Mesendoderm (in vitro differentiated cells): ENCODE results near the gene DHDDS.

Experiments
- DNase-seq: peaks from one replicate; pipeline ENCODE4 v3.0.0; 2013
- H2AK5ac ChIP-seq: 2 replicates; pipeline ENCODE4 v1.6.1; 2013; ENCODE audit warnings: low read length, inconsistent platforms
- H2BK120ac ChIP-seq: 2 replicates; pipeline ENCODE4 v1.6.1; 2013; ENCODE audit warnings: low read depth, mild to moderate bottlenecking, low read length, moderate library complexity, mixed read lengths
- H2BK15ac ChIP-seq: replicated peaks from 2 replicates; pipeline ENCODE4 v1.6.1; 2013; ENCODE audit warnings: low read depth, mild to moderate bottlenecking, moderate library complexity
- H2BK5ac ChIP-seq: 2 replicates; pipeline ENCODE4 v1.6.1; 2013; ENCODE audit warnings: low read length, inconsistent platforms
- H3K18ac ChIP-seq: 2 replicates; pipeline ENCODE4 v1.6.1; 2013; ENCODE audit warnings: mild to moderate bottlenecking, low read length, mixed read lengths
- H3K23ac ChIP-seq: one replicate; pipeline ENCODE4 v1.6.1; 2013; ENCODE audit warnings: low read length
- H3K27ac ChIP-seq: 2 replicates; pipeline ENCODE4 v1.5.1; 2013; ENCODE audit warnings: low read depth, mild to moderate bottlenecking, inconsistent platforms, low read length, moderate library complexity
- H3K27me3 ChIP-seq: 2 replicates; pipeline ENCODE4 v1.6.1; 2013; ENCODE audit warnings: low read length, control low read depth, mild to moderate bottlenecking, inconsistent platforms; ENCODE audit not compliant: insufficient read depth, poor library complexity
- H3K36me3 ChIP-seq: 2 replicates; pipeline ENCODE4 v1.6.1; 2013; ENCODE audit warnings: low read length, inconsistent platforms; ENCODE audit not compliant: control insufficient read depth, insufficient read depth
- H3K4ac ChIP-seq: one replicate; pipeline ENCODE4 v1.6.1; 2013; ENCODE audit warnings: low read depth, mild to moderate bottlenecking, low read length, moderate library complexity
- H3K4me1 ChIP-seq: 2 replicates; pipeline ENCODE4 v1.6.1; 2013; ENCODE audit warnings: low read depth, low read length, inconsistent platforms; ENCODE audit not compliant: control insufficient read depth
- H3K4me2 ChIP-seq: 2 replicates; pipeline ENCODE4 v1.6.1; 2013; ENCODE audit warnings: low read length
- H3K4me3 ChIP-seq: 2 replicates; pipeline ENCODE4 v1.5.1; 2013; ENCODE audit warnings: mild to moderate bottlenecking, low read length
- H3K56ac ChIP-seq: one replicate; pipeline ENCODE4 v1.6.1; 2013; ENCODE audit warnings: low read length
- H3K79me1 ChIP-seq: 2 replicates; pipeline ENCODE4 v1.6.1; 2013; ENCODE audit warnings: low read length, inconsistent platforms
- H3K79me2 ChIP-seq: 2 replicates; pipeline ENCODE4 v1.6.1; 2013; ENCODE audit warnings: mild to moderate bottlenecking, low read length; ENCODE audit not compliant: control insufficient read depth, insufficient read depth
- H3K9ac ChIP-seq: 2 replicates; pipeline ENCODE4 v1.6.1; 2013; ENCODE audit warnings: low read length, inconsistent platforms
- H4K5ac ChIP-seq: one replicate; pipeline ENCODE4 v1.6.1; 2013; ENCODE audit warnings: low read length
- H4K8ac ChIP-seq: one replicate; pipeline ENCODE4 v1.6.1; 2013; ENCODE audit warnings: low read depth, mild to moderate bottlenecking, control low read depth, low read length, moderate library complexity
- WGBS: extraction: QIAGEN DNeasy Blood & Tissue Kit; methylation state at CpG from one replicate; pipeline ENCODE4 v1.1.7; 2013; ENCODE audit warnings: low lambda C conversion rate, missing lambda C conversion rate; ENCODE audit not compliant: insufficient coverage; ENCODE audit errors: extremely low coverage; 5-methylcytosine and 5-hydroxymethylcytosine counted together

Gene DHDDS

GRCh38 chr1:26482921-26483320 is 50.8 kb downstream of the DHDDS start:
- Histone ChIP-seq H2AK5ac (no peak overlapping the region), H3K4me1 (no peaks in the 10 kb centered on the region), H3K56ac (no peak overlapping the region), H3K27me3 (no peaks in the 10 kb centered on the region), H2BK120ac (no peak overlapping the region), H3K79me2 (no peaks in the 10 kb centered on the region), H3K4ac (no peak overlapping the region), H3K79me1 (no peaks in the 10 kb centered on the region), H2BK15ac (no peak overlapping the region), H3K23ac (no peak overlapping the region), H3K4me2 (no peak overlapping the region), H3K4me3 (no peak overlapping the region), H4K8ac (no peak overlapping the region), H4K5ac (no peak overlapping the region), H3K27ac (no peak overlapping the region), H3K9ac (no peak overlapping the region), H3K18ac (no peak overlapping the region), H3K36me3 (peaks cover 2% of the 10 kb centered on the region), H2BK5ac (no peak overlapping the region)
- peak; percentile 61 for DNase-seq
- WGBS, result no CpG with 5 or more reads among the region's 2 CpGs

GRCh38 chr1:26483980-26484379 is 51.9 kb downstream of the DHDDS start:
- H4K5ac ChIP-seq, result no peak overlapping the region
- H3K27me3 ChIP-seq, result no peaks in the 10 kb centered on the region
- no peaks in the 10 kb centered on the region for H3K36me3 ChIP-seq
- no peak overlapping the region for H4K8ac ChIP-seq
- WGBS, result no CpG with 5 or more reads among the region's 2 CpGs
- no peak overlapping the region for H3K4me2 ChIP-seq
- H3K56ac ChIP-seq, result no peak overlapping the region
- H2BK120ac ChIP-seq, result no peak overlapping the region
- no peak for DNase-seq
- no peak overlapping the region for H2AK5ac ChIP-seq
- no peak overlapping the region for H3K18ac ChIP-seq
- H2BK15ac ChIP-seq, result no peak overlapping the region
- no peaks in the 10 kb centered on the region for H3K4me1 ChIP-seq
- no peak overlapping the region for H3K9ac ChIP-seq
- H3K4me3 ChIP-seq, result no peak overlapping the region
- no peaks in the 10 kb centered on the region for H3K79me2 ChIP-seq
- H3K23ac ChIP-seq, result no peak overlapping the region
- no peak overlapping the region for H3K27ac ChIP-seq
- H2BK5ac ChIP-seq, result no peak overlapping the region
- H3K79me1 ChIP-seq, result no peaks in the 10 kb centered on the region
- H3K4ac ChIP-seq, result no peak overlapping the region

- no peaks in the 10 kb centered on the region for H3K4me1 ChIP-seq
- no peak overlapping the region for H2BK15ac ChIP-seq
- H2AK5ac ChIP-seq, result no peak overlapping the region
- H2BK120ac ChIP-seq, result no peak overlapping the region
- H3K4ac ChIP-seq, result no peak overlapping the region
- no peaks in the 10 kb centered on the region for H3K36me3 ChIP-seq
- no peak overlapping the region for H3K18ac ChIP-seq
- no peak overlapping the region for H4K8ac ChIP-seq
- no peak overlapping the region for H3K4me3 ChIP-seq
- no peak overlapping the region for H3K4me2 ChIP-seq
- no peak for DNase-seq
- no peak overlapping the region for H3K56ac ChIP-seq
- no peak overlapping the region for H3K9ac ChIP-seq
- H3K27ac ChIP-seq, result no peak overlapping the region
- H3K23ac ChIP-seq, result no peak overlapping the region
- no peaks in the 10 kb centered on the region for H3K79me1 ChIP-seq
- no peaks in the 10 kb centered on the region for H3K79me2 ChIP-seq
- H4K5ac ChIP-seq, result no peak overlapping the region
- no CpG with 5 or more reads among the region's 4 CpGs for WGBS
- H2BK5ac ChIP-seq, result no peak overlapping the region
- no peaks in the 10 kb centered on the region for H3K27me3 ChIP-seq
Measured at GRCh38 chr1:26490155-26490554, 58.0 kb downstream of the DHDDS start.

GRCh38 chr1:26493267-26493666 is 61.1 kb downstream of the DHDDS start:
- no peak overlapping the region for H2AK5ac ChIP-seq
- WGBS, result no CpG with 5 or more reads among the region's 3 CpGs
- no peak for DNase-seq

GRCh38 chr1:26493938-26494337 is 61.8 kb downstream of the DHDDS start:
- no peaks in the 10 kb centered on the region for H3K27me3 ChIP-seq
- H3K4me3 ChIP-seq, result no peak overlapping the region
- no peak overlapping the region for H4K8ac ChIP-seq
- H4K5ac ChIP-seq, result no peak overlapping the region
- no peaks in the 10 kb centered on the region for H3K79me2 ChIP-seq
- no peak overlapping the region for H3K27ac ChIP-seq
- no CpG with 5 or more reads among the region's 3 CpGs for WGBS
- no peaks in the 10 kb centered on the region for H3K36me3 ChIP-seq
- no peak overlapping the region for H3K56ac ChIP-seq
- H3K79me1 ChIP-seq, result no peaks in the 10 kb centered on the region
- H2BK5ac ChIP-seq, result no peak overlapping the region
- no peak overlapping the region for H2AK5ac ChIP-seq
- H3K4me2 ChIP-seq, result no peak overlapping the region
- H3K23ac ChIP-seq, result no peak overlapping the region
- H3K4ac ChIP-seq, result no peak overlapping the region
- no peak overlapping the region for H2BK15ac ChIP-seq
- H2BK120ac ChIP-seq, result no peak overlapping the region
- H3K18ac ChIP-seq, result no peak overlapping the region
- no peak for DNase-seq
- no peaks in the 10 kb centered on the region for H3K4me1 ChIP-seq
- no peak overlapping the region for H3K9ac ChIP-seq

More at GRCh38 chr1:26493267-26493666, 61.1 kb downstream of the DHDDS start:
- Histone ChIP-seq H3K79me1 (no peaks in the 10 kb centered on the region), H3K56ac (no peak overlapping the region), H3K4me1 (no peaks in the 10 kb centered on the region), H3K9ac (no peak overlapping the region), H2BK5ac (no peak overlapping the region), H3K4ac (no peak overlapping the region), H3K36me3 (no peaks in the 10 kb centered on the region), H3K79me2 (no peaks in the 10 kb centered on the region), H4K5ac (no peak overlapping the region), H3K27me3 (no peaks in the 10 kb centered on the region), H3K27ac (no peak overlapping the region), H3K4me2 (no peak overlapping the region), H3K18ac (no peak overlapping the region), H3K23ac (no peak overlapping the region), H4K8ac (no peak overlapping the region), H3K4me3 (no peak overlapping the region), H2BK120ac (no peak overlapping the region), H2BK15ac (no peak overlapping the region)

GRCh38 chr1:26496861-26497260 is 64.7 kb downstream of the DHDDS start:
- Histone ChIP-seq H3K27ac (no peak overlapping the region), H3K79me1 (no peaks in the 10 kb centered on the region), H2BK120ac (no peak overlapping the region), H4K5ac (no peak overlapping the region), H3K79me2 (no peaks in the 10 kb centered on the region), H3K56ac (no peak overlapping the region), H4K8ac (no peak overlapping the region), H3K23ac (no peak overlapping the region), H3K27me3 (no peaks in the 10 kb centered on the region), H3K4ac (no peak overlapping the region), H3K36me3 (no peaks in the 10 kb centered on the region), H3K4me3 (no peak overlapping the region), H3K4me2 (no peak overlapping the region), H3K9ac (no peak overlapping the region), H2BK5ac (no peak overlapping the region), H3K18ac (no peak overlapping the region), H3K4me1 (no peaks in the 10 kb centered on the region), H2AK5ac (no peak overlapping the region), H2BK15ac (no peak overlapping the region)
- no CpG with 5 or more reads among the region's 4 CpGs for WGBS
- no peak for DNase-seq
